Liver (tissue), 9 donors: ENCODE data around the gene SLC7A5. TPM values are rescaled to one million over a fixed set of nuclear protein-coding genes. Genes with fewer than 3 reads are reported as not detected.

Experiments
- DNase-seq: peaks from one replicate; pipeline ENCODE4 v3.0.0-alpha.2; 2017; ENCODE audit warnings: low spot score
- H3K27ac ChIP-seq, 2 donors: one replicate each; pipeline ENCODE4 v1.7.0; 2013; ENCODE audit warnings: inconsistent platforms in 2 of 2, low read length in 2 of 2, control low read depth in 1 of 2, low read depth in 1 of 2, mild to moderate bottlenecking in 1 of 2
- H3K27me3 ChIP-seq, 4 donors: one replicate each; pipeline versions ENCODE4 v1.6.1 to v1.7.0; 2013; ENCODE audit warnings: low read length in 3 of 4, inconsistent platforms in 1 of 4, mild to moderate bottlenecking in 1 of 4, moderate library complexity in 1 of 4; ENCODE audit not compliant: control insufficient read depth in 4 of 4, insufficient read depth in 4 of 4
- H3K36me3 ChIP-seq, 4 donors: one replicate each; pipeline versions ENCODE4 v1.6.1 to v1.7.0; 2013; ENCODE audit warnings: low read length in 3 of 4, mild to moderate bottlenecking in 3 of 4, low read depth in 1 of 4, moderate library complexity in 1 of 4; ENCODE audit not compliant: control insufficient read depth in 4 of 4, insufficient read depth in 3 of 4
- H3K4me1 ChIP-seq, 4 donors: one replicate each; pipeline versions ENCODE4 v1.6.1 to v1.7.0; 2013; ENCODE audit warnings: low read length in 3 of 4, mild to moderate bottlenecking in 3 of 4, moderate library complexity in 1 of 4; ENCODE audit not compliant: control insufficient read depth in 4 of 4, insufficient read depth in 4 of 4
- H3K4me3 ChIP-seq, 3 donors: one replicate each; pipeline versions ENCODE4 v1.6.1 to v1.7.0; 2013; ENCODE audit warnings: low read length in 3 of 3, control low read depth in 1 of 3, low read depth in 1 of 3, mild to moderate bottlenecking in 1 of 3
- H3K9ac ChIP-seq, 2 donors: one replicate each; pipeline ENCODE4 v1.7.0; 2013; ENCODE audit warnings: low read length in 2 of 2, mild to moderate bottlenecking in 2 of 2, moderate library complexity in 2 of 2, control low read depth in 1 of 2, low read depth in 1 of 2
- H3K9me3 ChIP-seq, 4 donors: one replicate each; pipeline versions ENCODE4 v1.6.1 to v1.7.0; 2013; ENCODE audit warnings: low read length in 3 of 4; ENCODE audit not compliant: control insufficient read depth in 4 of 4
- ATF3 ChIP-seq: IDR thresholded peaks from 2 replicates; pipeline ENCODE4 v1.6.1; 2016; ENCODE audit warnings: antibody characterized with exemption
- CTCF ChIP-seq: fragments of 150-350 bp; IDR thresholded peaks from 2 replicates; pipeline ENCODE4 v1.5.1; 2017; ENCODE audit warnings: improper control_type of control experiment, low read depth, low read length; ENCODE audit not compliant: missing input control
- FOXA1 ChIP-seq: IDR thresholded peaks from 2 replicates; pipeline ENCODE4 v1.6.1; 2016; ENCODE audit warnings: antibody characterized with exemption
- FOXA2 ChIP-seq: IDR thresholded peaks from 2 replicates; pipeline ENCODE4 v1.6.1; 2016; ENCODE audit warnings: antibody characterized with exemption
- GABPA ChIP-seq, 2 donors: IDR thresholded peaks in 1 of 2; conservative IDR thresholded peaks in 1 of 2; 2 replicates each; pipeline ENCODE4 v1.6.1; 2016; ENCODE audit warnings: antibody characterized with exemption in 2 of 2, mild to moderate bottlenecking in 1 of 2, moderate library complexity in 1 of 2
- HNF4A ChIP-seq, 2 donors: conservative IDR thresholded peaks; 2 replicates each; pipeline ENCODE4 v1.6.1; 2016; ENCODE audit warnings: antibody characterized with exemption in 2 of 2, mild to moderate bottlenecking in 2 of 2
- HNF4G ChIP-seq: IDR thresholded peaks from 2 replicates; pipeline ENCODE4 v1.6.1; 2016; ENCODE audit warnings: antibody characterized with exemption
- JUND ChIP-seq, 2 donors: IDR thresholded peaks; 2 replicates each; pipeline ENCODE4 v1.6.1; 2016; ENCODE audit warnings: antibody characterized with exemption in 2 of 2
- MAX ChIP-seq: IDR thresholded peaks from 2 replicates; pipeline ENCODE4 v1.6.1; 2016; ENCODE audit warnings: antibody characterized with exemption
- NR2F2 ChIP-seq: IDR thresholded peaks from 2 replicates; pipeline ENCODE4 v1.6.1; 2016; ENCODE audit warnings: antibody characterized with exemption
- RAD21 ChIP-seq, 2 donors: IDR thresholded peaks; 2 replicates each; pipeline ENCODE4 v1.6.1; 2016; ENCODE audit warnings: antibody characterized with exemption in 2 of 2, mild to moderate bottlenecking in 2 of 2
- REST ChIP-seq: IDR thresholded peaks from 2 replicates; pipeline ENCODE4 v1.6.1; 2016; ENCODE audit warnings: antibody characterized with exemption, mild to moderate bottlenecking
- RXRA ChIP-seq, 2 donors: IDR thresholded peaks; 2 replicates each; pipeline ENCODE4 v1.6.1; 2017 to 2018; ENCODE audit warnings: antibody characterized with exemption in 2 of 2, mild to moderate bottlenecking in 1 of 2
- SP1 ChIP-seq: IDR thresholded peaks from 2 replicates; pipeline ENCODE4 v1.6.1; 2018; ENCODE audit warnings: antibody characterized with exemption, mild to moderate bottlenecking
- YY1 ChIP-seq: IDR thresholded peaks from 2 replicates; pipeline ENCODE4 v1.6.1; 2016; ENCODE audit warnings: antibody characterized with exemption, mild to moderate bottlenecking
- ZBTB33 ChIP-seq: IDR thresholded peaks from 2 replicates; pipeline ENCODE4 v1.6.1; 2016; ENCODE audit warnings: antibody characterized with exemption
- WGBS: extraction: QIAGEN DNeasy Blood & Tissue Kit; methylation state at CpG from one replicate; pipeline ENCODE4 v1.1.7; 2013; 5-methylcytosine and 5-hydroxymethylcytosine counted together
- polyA plus RNA-seq, 2 donors: library from polyadenylated mRNA; stranded (reverse) in 1 of 2; unstranded in 1 of 2; fragments of 200-250 nt in 1 of 2; fragments of >200 nt in 1 of 2; fragmentation: Nextera tagmentation in 1 of 2; extraction: Ambion mirVana in 1 of 2; gene quantifications; one replicate each; pipeline versions ENCODE4 v1.2.1 to v1.2.3, GENCODE V29; 2013 to 2015
- total RNA-seq, 2 donors: library from RNA; depleted of rRNA; stranded (reverse); fragments of >200 nt; gene quantifications; one replicate each; pipeline ENCODE4 v1.2.3, GENCODE V29; 2014
- donor health status: healthy.
- donor health status: healthy.
- donor health status: healthy.
- donor health status: healthy.
- donor health status: healthy.

The SLC7A5 gene
- total and polyA plus RNA-seq, 4 donors, result 4.5 to 66.0 (median 10.6) TPM

GRCh38 chr16:87803385-87803784 lies 65.9 kb downstream of the SLC7A5 start:
- no peak for TF ChIP-seq ATF3
- TF ChIP-seq FOXA1, result no peak
- no peaks in the 10 kb centered on the region for H3K36me3 ChIP-seq
- no peak overlapping the region for H3K9ac ChIP-seq
- no peak overlapping the region for H3K4me3 ChIP-seq
- no peak overlapping the region for H3K27ac ChIP-seq
- H3K27me3 ChIP-seq, result no peaks in the 10 kb centered on the region
- 92% methylated on average over 5 of the region's 5 CpGs for WGBS
- no peaks in the 10 kb centered on the region for H3K9me3 ChIP-seq
- no peak for DNase-seq
- peaks cover 0 to 4% (median 0%) of the 10 kb centered on the region in 4 donors for H3K4me1 ChIP-seq

- DNase-seq, result no peak
- WGBS, result 83% methylated on average over 8 of the region's 8 CpGs
- no peak overlapping the region for H3K4me3 ChIP-seq
- H3K9me3 ChIP-seq, result no peaks in the 10 kb centered on the region
- no peak overlapping the region for H3K9ac ChIP-seq
- TF ChIP-seq HNF4G (no peak), NR2F2 (no peak), RXRA (IDR thresholded peaks at IDR 0.05) (no peak)
- H3K27ac ChIP-seq, result no peak overlapping the region
- H3K36me3 ChIP-seq, result no peaks in the 10 kb centered on the region
- peaks cover 0 to 4% (median 0%) of the 10 kb centered on the region in 4 donors for H3K4me1 ChIP-seq
- no peaks in the 10 kb centered on the region for H3K27me3 ChIP-seq
Measured at GRCh38 chr16:87802670-87803069, 66.6 kb downstream of the SLC7A5 start.

GRCh38 chr16:87801679-87802259 lies 67.5 kb downstream of the SLC7A5 start:
- Histone ChIP-seq H3K4me3 (no peak overlapping the region), H3K4me1 (peaks cover 0 to 4% (median 0%) of the 10 kb centered on the region in 4 donors), H3K36me3 (no peaks in the 10 kb centered on the region), H3K9ac (no peak overlapping the region), H3K27me3 (no peaks in the 10 kb centered on the region), H3K9me3 (no peaks in the 10 kb centered on the region), H3K27ac (no peak overlapping the region)
- TF ChIP-seq SP1 (no peak), RAD21 (IDR thresholded peaks at IDR 0.05) (no peak), HNF4A (conservative IDR thresholded peaks at IDR 0.05) (no peak), JUND (IDR thresholded peaks at IDR 0.05) (no peak), FOXA2 (no peak), ZBTB33 (no peak), YY1 (no peak), FOXA1 (no peak), RXRA (IDR thresholded peaks at IDR 0.05) (no peak), NR2F2 (no peak), GABPA (IDR thresholded peaks at IDR 0.05 in 1 of 2, conservative IDR thresholded peaks at IDR 0.05 in 1 of 2) (no peak), CTCF (no peak), REST (no peak), MAX (no peak)
- WGBS, result 91% methylated on average over 16 of the region's 16 CpGs
- DNase-seq, result no peak
